ENCODE results near the gene TLR7.

Gene TLR7

DNA sequence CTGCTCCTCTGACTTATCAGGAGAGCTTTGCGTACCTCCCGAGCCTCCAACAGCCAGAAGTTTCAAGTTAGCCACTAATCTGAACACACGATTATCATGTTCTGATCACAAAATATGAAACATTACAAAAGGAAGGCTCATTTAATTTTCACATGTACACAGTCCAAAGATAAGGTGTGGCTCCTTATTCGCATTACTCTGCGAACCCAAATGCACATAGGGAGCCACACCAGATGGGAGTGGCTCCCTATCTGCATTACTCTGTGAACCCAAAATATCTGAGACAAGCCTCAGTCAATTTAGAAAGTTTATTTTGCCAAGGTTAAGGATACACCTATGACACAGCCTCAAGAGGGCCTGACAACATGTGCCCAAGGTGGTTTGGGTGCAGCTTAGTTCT lies 68.0 kb downstream of the TLR7 start:
- no peak for DNase-seq

DNA sequence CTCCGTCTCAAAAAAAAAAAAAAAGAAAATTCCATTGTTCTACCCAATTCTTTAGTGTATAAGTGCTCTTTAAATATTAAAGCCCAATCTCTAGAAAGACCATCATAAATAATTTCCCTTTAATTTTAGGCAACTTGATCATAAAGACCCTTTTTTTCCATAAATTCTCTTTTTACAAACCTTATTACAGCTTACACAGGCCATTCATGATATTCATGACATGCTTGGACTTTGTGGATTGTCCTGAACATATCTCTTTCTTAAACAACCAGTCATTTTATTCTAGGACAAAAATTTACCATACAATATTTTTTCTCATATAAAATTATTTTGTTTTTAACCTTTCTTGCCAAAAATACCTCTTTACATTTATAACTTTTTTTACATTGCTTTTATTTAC lies 70.1 kb downstream of the TLR7 start:
- DNase-seq = no peak

Data from SIG-M5 (cell line).